GM18499 (cell line): ENCODE data around the gene WBP1L.
"Not testable (repeated sequence)": the region's sequence is repeated elsewhere in the genome, so short reads cannot be mapped to it uniquely, and the experiment has no call there.

ENCODE experiments used
- ATAC-seq: cut with Tn5 transposase; IDR thresholded peaks from one replicate; pipeline ENCODE4 v1.9.1; 2021; ENCODE audit warnings: moderate number of reproducible peaks; ENCODE audit not compliant: insufficient read depth, unreplicated experiment

WBP1L gene

GRCh38 chr10:102753718-102754117 lies 10.0 kb downstream of the WBP1L start:
- no peak for ATAC-seq

- ATAC-seq: no peak
These were observed 13.6 kb downstream of the WBP1L start for GRCh38 chr10:102757323-102757722.

GRCh38 chr10:102758240-102758932 lies 14.6 kb downstream of the WBP1L start:
- no peak for ATAC-seq

- ATAC-seq: not testable (repeated sequence)
These were observed 15.2 kb downstream of the WBP1L start for GRCh38 chr10:102758933-102759262.

- ATAC-seq: no peak
These were observed 15.9 kb downstream of the WBP1L start for GRCh38 chr10:102759497-102760210.

GRCh38 chr10:102761981-102762380 lies 18.2 kb downstream of the WBP1L start:
- ATAC-seq: no peak

- ATAC-seq: no peak
These were observed 18.8 kb downstream of the WBP1L start for GRCh38 chr10:102762401-102763015.

GRCh38 chr10:102763037-102763607 lies 19.4 kb downstream of the WBP1L start:
- no peak for ATAC-seq

- ATAC-seq: no peak
These were observed 20.9 kb downstream of the WBP1L start for GRCh38 chr10:102764470-102765161.

- no peak for ATAC-seq
These were observed 21.6 kb downstream of the WBP1L start for GRCh38 chr10:102765336-102765735.

GRCh38 chr10:102767428-102768160 lies 23.8 kb downstream of the WBP1L start:
- ATAC-seq: no peak

GRCh38 chr10:102769375-102770107 lies 25.8 kb downstream of the WBP1L start:
- ATAC-seq: no peak

- no peak for ATAC-seq
These were observed 26.3 kb downstream of the WBP1L start for GRCh38 chr10:102770108-102770482.

GRCh38 chr10:102770792-102771191 lies 27.0 kb downstream of the WBP1L start:
- ATAC-seq: no peak

- no peak for ATAC-seq
These were observed 29.6 kb downstream of the WBP1L start for GRCh38 chr10:102773320-102773719.

GRCh38 chr10:102773986-102774385 lies 30.2 kb downstream of the WBP1L start:
- no peak for ATAC-seq

GRCh38 chr10:102775201-102775934 lies 31.6 kb downstream of the WBP1L start:
- no peak for ATAC-seq

GRCh38 chr10:102775935-102776669 lies 32.4 kb downstream of the WBP1L start:
- ATAC-seq: no peak
